SK-N-SH treated with all-trans-retinoic acid at 6 μM for 48 hours (cell line): Measurements from ENCODE around the gene IMMP2L.

Source experiments
- ATAC-seq: fragments of 200-7000 bp; cut with Tn5 transposase; 3 replicates; pipeline ENCODE4 v1.9.1; 2020; ENCODE audit warnings: mild to moderate bottlenecking, moderate library complexity
- ARNTL ChIP-seq: fragments of 450-650 bp; formaldehyde crosslinking; IDR thresholded peaks from 2 replicates; pipeline ENCODE4 v1.5.0; 2020; ENCODE audit warnings: low read depth, mild to moderate bottlenecking, moderate library complexity, borderline replicate concordance
- BACH2 ChIP-seq: fragments of 250-450 bp; sonication (Bioruptor Pico); IDR thresholded peaks from 2 replicates; pipeline ENCODE4 v1.9.0; 2021; ENCODE audit warnings: mild to moderate bottlenecking, borderline replicate concordance
- CREB5 ChIP-seq: fragments of 250-450 bp; sonication (Bioruptor Pico); IDR thresholded peaks from 2 replicates; pipeline ENCODE4 v1.5.1; 2020; ENCODE audit warnings: low read depth, mild to moderate bottlenecking, moderate library complexity
- CSRNP3 ChIP-seq: fragments of 250-450 bp; sonication (Bioruptor Pico); IDR thresholded peaks from 2 replicates; pipeline ENCODE4 v1.5.1; 2021; ENCODE audit warnings: mild to moderate bottlenecking, moderate library complexity
- ESRRG ChIP-seq: fragments of 250-450 bp; sonication (Bioruptor Pico); IDR thresholded peaks from 2 replicates; pipeline ENCODE4 v1.6.1; 2021; ENCODE audit warnings: mild to moderate bottlenecking
- GLIS3 ChIP-seq: fragments of 250-450 bp; sonication (Bioruptor Pico); IDR thresholded peaks from 2 replicates; pipeline ENCODE4 v1.5.0; 2020; ENCODE audit warnings: mild to moderate bottlenecking, moderate library complexity
- ISL1 ChIP-seq: fragments of 250-450 bp; sonication (Bioruptor Pico); IDR thresholded peaks from 2 replicates; pipeline ENCODE4 v2.1.2; 2022; ENCODE audit warnings: mild to moderate bottlenecking, moderate library complexity
- OSR1 ChIP-seq: fragments of 250-450 bp; sonication (Bioruptor Pico); IDR thresholded peaks from 2 replicates; pipeline ENCODE4 v1.8.0; 2022; ENCODE audit warnings: moderate library complexity, mild to moderate bottlenecking, inconsistent platforms
- PPARA ChIP-seq: fragments of 250-450 bp; sonication (Bioruptor Pico); IDR thresholded peaks from 2 replicates; pipeline ENCODE4 v1.5.0; 2020; ENCODE audit warnings: mild to moderate bottlenecking, borderline replicate concordance
- RARB ChIP-seq: fragments of 250-450 bp; sonication (Bioruptor Pico); IDR thresholded peaks from 2 replicates; pipeline ENCODE4 v1.8.0; 2021; ENCODE audit warnings: mild to moderate bottlenecking, moderate library complexity
- SNAI2 ChIP-seq: fragments of 250-450 bp; sonication (Bioruptor Pico); IDR thresholded peaks from 2 replicates; pipeline ENCODE4 v1.5.0; 2020; ENCODE audit warnings: mild to moderate bottlenecking, moderate library complexity
- TCF4 ChIP-seq: fragments of 250-450 bp; sonication (Bioruptor Pico); IDR thresholded peaks from 2 replicates; pipeline ENCODE4 v1.8.0; 2021; ENCODE audit warnings: mild to moderate bottlenecking, moderate library complexity, borderline replicate concordance
- TOX ChIP-seq: fragments of 250-450 bp; sonication (Bioruptor Pico); IDR thresholded peaks from 2 replicates; pipeline ENCODE4 v1.8.0; 2021; ENCODE audit warnings: mild to moderate bottlenecking, moderate library complexity, borderline replicate concordance
- ZFP3 ChIP-seq: fragments of 250-450 bp; sonication (Bioruptor Pico); IDR thresholded peaks from 2 replicates; pipeline ENCODE4 v1.5.0; 2020; ENCODE audit warnings: mild to moderate bottlenecking, moderate library complexity
- ZFP30 ChIP-seq: fragments of 450-650 bp; formaldehyde crosslinking; IDR thresholded peaks from 2 replicates; pipeline ENCODE4 v1.5.0; 2022; ENCODE audit warnings: mild to moderate bottlenecking, moderate library complexity
- ZNF565 ChIP-seq: fragments of 450-650 bp; formaldehyde crosslinking; conservative IDR thresholded peaks from 2 replicates; pipeline ENCODE4 v1.5.0; 2020; ENCODE audit warnings: low read depth, mild to moderate bottlenecking, moderate library complexity
- ZNF70 ChIP-seq: fragments of 450-650 bp; formaldehyde crosslinking; IDR thresholded peaks from 2 replicates; pipeline ENCODE4 v1.5.0; 2020; ENCODE audit warnings: mild to moderate bottlenecking, moderate library complexity
- ZNF8 ChIP-seq: fragments of 450-650 bp; formaldehyde crosslinking; IDR thresholded peaks from 2 replicates; pipeline ENCODE4 v1.5.0; 2020; ENCODE audit warnings: mild to moderate bottlenecking, moderate library complexity
- TF ChIP-seq, protein P1 (sequence below): fragments of 250-450 bp; sonication (Bioruptor Pico); IDR thresholded peaks from 2 replicates; pipeline ENCODE4 v1.5.0; 2020; ENCODE audit warnings: mild to moderate bottlenecking, moderate library complexity
- TF ChIP-seq, protein P2 (sequence below): fragments of 250-450 bp; sonication (Bioruptor Pico); IDR thresholded peaks from 2 replicates; pipeline ENCODE4 v1.8.0; 2021; ENCODE audit warnings: low read depth, mild to moderate bottlenecking, moderate library complexity, borderline replicate concordance

IMMP2L gene

DNA sequence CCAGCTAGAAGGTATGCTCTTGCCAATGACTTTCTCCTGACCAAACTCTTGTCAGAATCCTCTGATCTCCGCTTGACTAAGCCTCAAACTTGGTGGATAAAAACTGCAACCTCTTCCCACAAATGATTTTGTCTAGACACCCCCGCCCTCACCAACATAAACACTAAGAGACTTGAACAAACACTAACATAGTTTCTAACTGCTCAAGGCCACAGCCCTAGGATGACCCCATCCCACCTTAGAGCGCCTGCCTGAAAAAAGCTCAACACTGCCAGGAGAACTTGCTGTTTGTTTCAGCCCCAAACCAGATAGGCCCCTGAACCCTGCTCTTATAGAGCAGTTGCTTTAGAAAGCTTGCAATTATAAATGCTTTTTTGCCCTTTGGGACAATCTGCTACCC, 399.6 kb downstream of the IMMP2L start:
- TF ChIP-seq ZFP3 (CRISPR knock-in tag), result no peak
- TF ChIP-seq ZFP30 (CRISPR knock-in tag), result no peak
- no peak for TF ChIP-seq ARNTL (CRISPR knock-in tag)
- TF ChIP-seq TCF4 (CRISPR knock-in tag), result no peak
- TF ChIP-seq CSRNP3 (CRISPR knock-in tag), result no peak
- TF ChIP-seq, protein P1, sequence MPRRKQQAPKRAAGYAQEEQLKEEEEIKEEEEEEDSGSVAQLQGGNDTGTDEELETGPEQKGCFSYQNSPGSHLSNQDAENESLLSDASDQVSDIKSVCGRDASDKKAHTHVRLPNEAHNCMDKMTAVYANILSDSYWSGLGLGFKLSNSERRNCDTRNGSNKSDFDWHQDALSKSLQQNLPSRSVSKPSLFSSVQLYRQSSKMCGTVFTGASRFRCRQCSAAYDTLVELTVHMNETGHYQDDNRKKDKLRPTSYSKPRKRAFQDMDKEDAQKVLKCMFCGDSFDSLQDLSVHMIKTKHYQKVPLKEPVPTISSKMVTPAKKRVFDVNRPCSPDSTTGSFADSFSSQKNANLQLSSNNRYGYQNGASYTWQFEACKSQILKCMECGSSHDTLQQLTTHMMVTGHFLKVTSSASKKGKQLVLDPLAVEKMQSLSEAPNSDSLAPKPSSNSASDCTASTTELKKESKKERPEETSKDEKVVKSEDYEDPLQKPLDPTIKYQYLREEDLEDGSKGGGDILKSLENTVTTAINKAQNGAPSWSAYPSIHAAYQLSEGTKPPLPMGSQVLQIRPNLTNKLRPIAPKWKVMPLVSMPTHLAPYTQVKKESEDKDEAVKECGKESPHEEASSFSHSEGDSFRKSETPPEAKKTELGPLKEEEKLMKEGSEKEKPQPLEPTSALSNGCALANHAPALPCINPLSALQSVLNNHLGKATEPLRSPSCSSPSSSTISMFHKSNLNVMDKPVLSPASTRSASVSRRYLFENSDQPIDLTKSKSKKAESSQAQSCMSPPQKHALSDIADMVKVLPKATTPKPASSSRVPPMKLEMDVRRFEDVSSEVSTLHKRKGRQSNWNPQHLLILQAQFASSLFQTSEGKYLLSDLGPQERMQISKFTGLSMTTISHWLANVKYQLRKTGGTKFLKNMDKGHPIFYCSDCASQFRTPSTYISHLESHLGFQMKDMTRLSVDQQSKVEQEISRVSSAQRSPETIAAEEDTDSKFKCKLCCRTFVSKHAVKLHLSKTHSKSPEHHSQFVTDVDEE, result no peak
- no peak for TF ChIP-seq ZNF565 (CRISPR knock-in tag)
- no peak for TF ChIP-seq GLIS3 (CRISPR knock-in tag)
- no peak for TF ChIP-seq ZNF70 (CRISPR knock-in tag)
- TF ChIP-seq ZNF8 (CRISPR knock-in tag), result no peak
- TF ChIP-seq ESRRG (CRISPR knock-in tag), result no peak
- no peak for TF ChIP-seq OSR1
- TF ChIP-seq CREB5 (CRISPR knock-in tag), result no peak
- no peak for TF ChIP-seq TOX
- TF ChIP-seq PPARA (CRISPR knock-in tag), result no peak
- ATAC-seq, result no peak

GRCh38 chr7:111160297-111160696, 402.0 kb downstream of the IMMP2L start:
- ATAC-seq, result no peak

DNA sequence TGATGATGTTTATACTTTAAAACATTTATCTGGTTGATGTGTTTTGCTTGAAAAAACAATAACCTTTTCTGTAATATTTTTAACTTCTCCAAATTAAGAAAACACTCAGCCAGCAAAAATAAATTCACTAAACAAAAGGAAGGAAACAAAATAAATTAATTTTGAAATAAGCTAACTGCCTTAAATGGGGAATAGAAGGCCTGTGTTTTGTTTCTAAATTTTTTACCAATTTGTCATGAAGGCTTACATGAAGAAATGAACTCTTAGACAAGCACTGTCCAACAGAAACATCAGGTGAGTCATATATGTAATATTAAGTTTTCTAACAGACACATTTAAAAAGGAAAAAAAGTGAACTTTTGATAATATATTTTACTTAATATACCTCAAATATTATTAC, 402.9 kb downstream of the IMMP2L start:
- peak; percentile 91 for ATAC-seq
- TF ChIP-seq ISL1, result peak; percentile 62
- no peak for TF ChIP-seq ZNF8 (CRISPR knock-in tag)
- TF ChIP-seq TCF4 (CRISPR knock-in tag), result no peak
- TF ChIP-seq, all 23 proteins: peak for 1

More at GRCh38 chr7:111160297-111160696, 402.0 kb downstream of the IMMP2L start:
- TF ChIP-seq ISL1 (peak; percentile 46; the same call in 1 of the 2 replicates), CSRNP3 (CRISPR knock-in tag) (no peak)

GRCh38 chr7:111150709-111151108, 411.6 kb downstream of the IMMP2L start:
- TF ChIP-seq ISL1 (no peak), BACH2 (CRISPR knock-in tag) (no peak), RARB (CRISPR knock-in tag) (no peak), ARNTL (CRISPR knock-in tag) (no peak), SNAI2 (CRISPR knock-in tag) (no peak), GLIS3 (CRISPR knock-in tag) (no peak), ZNF565 (CRISPR knock-in tag) (no peak), PPARA (CRISPR knock-in tag) (no peak), TCF4 (CRISPR knock-in tag) (no peak), ZNF70 (CRISPR knock-in tag) (no peak)
- TF ChIP-seq, protein P1, result no peak
- TF ChIP-seq, protein P2, sequence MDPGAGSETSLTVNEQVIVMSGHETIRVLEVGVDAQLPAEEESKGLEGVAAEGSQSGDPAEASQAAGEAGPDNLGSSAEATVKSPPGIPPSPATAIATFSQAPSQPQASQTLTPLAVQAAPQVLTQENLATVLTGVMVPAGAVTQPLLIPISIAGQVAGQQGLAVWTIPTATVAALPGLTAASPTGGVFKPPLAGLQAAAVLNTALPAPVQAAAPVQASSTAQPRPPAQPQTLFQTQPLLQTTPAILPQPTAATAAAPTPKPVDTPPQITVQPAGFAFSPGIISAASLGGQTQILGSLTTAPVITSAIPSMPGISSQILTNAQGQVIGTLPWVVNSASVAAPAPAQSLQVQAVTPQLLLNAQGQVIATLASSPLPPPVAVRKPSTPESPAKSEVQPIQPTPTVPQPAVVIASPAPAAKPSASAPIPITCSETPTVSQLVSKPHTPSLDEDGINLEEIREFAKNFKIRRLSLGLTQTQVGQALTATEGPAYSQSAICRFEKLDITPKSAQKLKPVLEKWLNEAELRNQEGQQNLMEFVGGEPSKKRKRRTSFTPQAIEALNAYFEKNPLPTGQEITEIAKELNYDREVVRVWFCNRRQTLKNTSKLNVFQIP (CRISPR knock-in tag), result no peak

More at GRCh38 chr7:111150709-111151108, 411.6 kb downstream of the IMMP2L start:
- ATAC-seq, result no peak
